GM12891 (cell line): ENCODE measurements around the gene MORC1.
"Not testable (repeated sequence)": the region's sequence is repeated elsewhere in the genome, so short reads cannot be mapped to it uniquely, and the experiment has no call there.

ENCODE experiments used
- DNase-seq: peaks from one replicate; pipeline ENCODE4 v3.0.0; 2011; ENCODE audit warnings: low spot score; ENCODE audit not compliant: insufficient read length
- FAIRE-seq: peaks from 2 replicates; lab custom pipeline; 2011; peaks lifted over from hg19 to GRCh38; lab: Jason Lieb, UNC
- PAX5 ChIP-seq: IDR thresholded peaks from 2 replicates; pipeline ENCODE4 v1.6.1; 2011; ENCODE audit warnings: low read length, moderate library complexity, mild to moderate bottlenecking; ENCODE audit not compliant: insufficient read depth, severe bottlenecking
- POLR2A ChIP-seq: IDR thresholded peaks from 2 replicates; pipeline ENCODE4 v1.6.1; 2011; ENCODE audit warnings: low read depth, low read length, control low read depth
- POLR2AphosphoS5 ChIP-seq: IDR thresholded peaks from 2 replicates; pipeline ENCODE4 v1.6.1; 2011; ENCODE audit warnings: low read depth, low read length, control low read depth
- POU2F2 ChIP-seq: IDR thresholded peaks from 2 replicates; pipeline ENCODE4 v1.6.1; 2011; ENCODE audit warnings: low read depth, mild to moderate bottlenecking, control low read depth, low read length, moderate library complexity
- SPI1 ChIP-seq: IDR thresholded peaks from 2 replicates; pipeline ENCODE4 v1.6.1; 2011; ENCODE audit warnings: low read depth, low read length, control low read depth
- TAF1 ChIP-seq: IDR thresholded peaks from 2 replicates; pipeline ENCODE4 v1.6.1; 2011; ENCODE audit warnings: low read depth, low read length, control low read depth

The MORC1 gene

DNA sequence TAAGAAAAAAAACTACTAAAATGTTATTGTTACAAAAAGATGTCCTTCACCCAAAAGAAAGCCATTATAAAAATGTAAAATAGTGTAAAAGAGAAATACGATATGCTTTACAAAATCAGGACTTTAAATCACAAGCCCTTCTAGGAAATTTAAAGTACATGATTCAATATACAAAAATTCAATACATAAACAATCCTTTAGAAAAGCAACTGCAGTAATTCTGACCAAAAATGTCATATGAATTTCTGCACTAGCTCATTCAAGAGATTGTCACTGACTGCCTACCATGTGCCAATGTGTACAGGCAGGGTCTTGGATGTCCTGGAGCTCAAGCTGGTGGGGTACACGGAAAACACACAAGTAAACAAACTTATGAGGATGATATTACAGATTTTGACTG, 2.5 kb downstream of the MORC1 start:
- FAIRE-seq, result no peak
- no peak for TF ChIP-seq TAF1
- no peak for TF ChIP-seq POU2F2
- no peak for TF ChIP-seq POLR2AphosphoS5

DNA sequence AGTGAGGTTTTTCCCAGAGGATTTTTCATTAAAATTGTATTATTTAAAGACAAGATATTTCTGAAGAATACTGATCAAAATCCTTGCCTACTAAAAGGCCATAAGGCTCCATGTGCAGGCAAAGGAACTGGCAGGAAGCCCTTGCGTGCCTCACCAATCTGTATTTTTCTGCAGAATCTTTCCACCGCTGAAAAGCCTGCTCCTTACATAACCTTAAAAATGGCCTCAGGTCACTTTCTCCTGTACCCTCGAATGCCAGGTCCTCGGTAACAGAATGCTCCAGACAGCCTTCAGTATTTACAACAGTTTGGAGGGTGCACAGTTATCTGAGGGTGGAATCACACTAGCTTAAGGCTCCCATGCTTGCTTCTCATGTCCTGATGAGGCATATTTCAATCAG, 3.2 kb downstream of the MORC1 start:
- no peak for DNase-seq
- TF ChIP-seq POLR2AphosphoS5, result no peak
- no peak for TF ChIP-seq TAF1
- TF ChIP-seq POLR2A, result no peak
- TF ChIP-seq POU2F2, result no peak
- no peak for TF ChIP-seq SPI1
- TF ChIP-seq PAX5, result no peak
- FAIRE-seq, result no peak

More for the DNA sequence above, 2.5 kb downstream of the MORC1 start:
- no peak for DNase-seq

DNA sequence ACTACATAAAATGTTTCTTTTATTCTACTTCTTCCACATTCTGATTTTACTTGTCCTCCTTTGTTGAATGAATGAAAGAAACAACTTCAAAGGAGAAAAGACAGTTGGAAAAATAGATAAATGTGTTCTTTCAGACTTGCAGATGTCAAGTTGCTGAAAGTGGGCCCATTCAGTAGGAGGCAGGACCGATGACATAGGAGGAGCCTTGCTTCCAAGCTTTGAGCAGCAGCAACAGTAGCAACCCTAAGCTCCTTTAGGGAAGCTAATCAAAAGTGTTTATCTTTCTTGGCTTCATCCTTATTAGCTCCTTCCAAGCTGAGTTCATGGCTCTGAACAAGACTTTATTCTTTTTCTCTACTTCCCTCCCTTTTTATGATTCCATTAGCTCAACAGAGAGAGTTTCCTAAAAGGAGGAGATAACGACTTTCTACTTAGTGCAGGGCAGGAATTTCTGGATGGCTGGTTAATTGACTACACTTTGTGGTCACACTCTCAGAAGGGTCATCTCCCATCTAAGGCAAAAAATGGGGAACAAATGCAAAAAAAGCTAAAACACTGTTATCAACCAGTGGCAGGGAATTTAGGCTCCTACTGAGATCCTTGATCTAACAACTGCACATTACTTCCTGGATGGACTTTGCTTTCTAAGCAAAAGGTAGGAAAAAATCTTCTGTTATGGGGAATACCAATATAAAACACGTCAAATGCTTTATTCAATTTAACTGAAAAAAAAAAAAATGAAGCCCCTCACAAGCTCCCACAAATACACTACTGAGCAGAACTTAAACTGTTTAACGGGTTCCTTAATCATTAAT, 4.8 kb downstream of the MORC1 start:
- no peak for FAIRE-seq
- TF ChIP-seq POLR2AphosphoS5 (no peak), TAF1 (no peak), SPI1 (no peak), POU2F2 (no peak), PAX5 (no peak), POLR2A (no peak)
- no peak for DNase-seq

DNA sequence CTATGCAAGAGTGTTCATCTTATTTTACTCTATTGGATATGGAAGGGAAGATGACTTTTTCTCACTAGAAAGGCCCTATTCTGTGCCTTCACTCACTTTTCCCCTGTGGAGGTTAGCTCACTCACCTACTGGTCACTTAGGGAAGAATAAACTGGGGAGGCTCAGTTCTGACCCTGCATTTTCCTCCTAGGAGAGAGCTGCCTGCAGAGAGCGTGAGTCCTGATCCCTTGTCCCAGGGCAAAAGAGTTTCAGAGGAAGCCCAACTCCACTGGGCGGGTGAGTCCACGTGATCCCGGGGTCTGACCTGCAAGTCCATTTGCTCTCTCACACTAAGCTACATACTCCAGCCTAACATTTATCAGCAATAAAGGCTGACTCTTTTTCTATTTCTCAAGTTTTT, 8.4 kb downstream of the MORC1 start:
- no peak for DNase-seq
- FAIRE-seq, result no peak
- TF ChIP-seq SPI1, result no peak
- no peak for TF ChIP-seq POLR2AphosphoS5
- no peak for TF ChIP-seq POU2F2
- TF ChIP-seq POLR2A, result no peak
- no peak for TF ChIP-seq PAX5
- TF ChIP-seq TAF1, result no peak

DNA sequence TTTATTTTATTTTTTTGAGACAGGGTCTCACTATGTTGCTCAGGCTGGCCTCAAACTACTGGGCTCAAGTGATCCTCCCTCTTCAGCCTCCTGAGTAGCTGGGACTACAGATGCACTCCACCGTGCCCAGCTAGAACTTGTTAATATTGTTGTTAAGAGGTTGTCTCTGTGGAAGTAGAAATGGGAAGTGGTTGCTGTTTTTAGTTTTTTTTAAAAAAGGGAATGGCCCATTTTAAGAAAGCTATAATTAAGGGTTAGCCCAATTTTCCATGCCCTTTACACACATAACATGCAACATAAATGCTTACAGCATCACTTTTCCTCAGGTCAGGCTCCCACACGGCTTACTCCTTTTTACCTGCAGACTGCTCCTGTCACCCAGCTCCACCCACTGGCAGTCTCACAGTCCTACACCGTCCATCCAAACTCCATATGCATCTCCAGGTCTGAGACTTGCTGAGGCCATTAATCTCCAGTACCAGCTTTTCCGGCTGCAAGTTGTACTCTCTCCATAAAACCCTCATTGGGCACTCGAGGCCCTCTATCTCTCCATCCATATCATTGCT, 19.8 kb downstream of the MORC1 start:
- FAIRE-seq (no peak), DNase-seq (no peak)

DNA sequence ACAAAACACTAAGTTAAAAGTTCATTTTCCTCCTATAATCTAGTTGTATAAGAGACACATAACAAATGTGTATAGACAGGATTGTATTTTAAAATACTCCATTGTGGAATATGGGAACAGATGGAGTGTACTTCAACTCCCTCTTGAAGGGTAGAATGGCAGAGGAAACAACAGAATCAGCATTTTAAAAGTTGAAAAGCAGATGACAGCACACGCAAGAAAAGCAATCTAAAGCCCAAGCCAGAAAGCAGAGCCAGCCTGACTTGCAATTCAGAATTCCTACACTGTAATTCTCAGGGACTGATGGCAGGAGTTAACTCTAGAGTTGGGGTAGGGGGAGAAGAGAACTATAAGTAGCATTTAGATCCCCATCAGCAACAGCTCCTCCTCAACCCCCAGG, 22.8 kb downstream of the MORC1 start:
- DNase-seq (no peak), FAIRE-seq (no peak)
- TF ChIP-seq SPI1, result no peak
- TF ChIP-seq POU2F2, result no peak
- no peak for TF ChIP-seq POLR2A
- no peak for TF ChIP-seq POLR2AphosphoS5
- no peak for TF ChIP-seq PAX5
- no peak for TF ChIP-seq TAF1

More for the DNA sequence above, 19.8 kb downstream of the MORC1 start:
- TF ChIP-seq POLR2A (no peak), TAF1 (no peak), SPI1 (no peak), POU2F2 (no peak), PAX5 (no peak), POLR2AphosphoS5 (no peak)

DNA sequence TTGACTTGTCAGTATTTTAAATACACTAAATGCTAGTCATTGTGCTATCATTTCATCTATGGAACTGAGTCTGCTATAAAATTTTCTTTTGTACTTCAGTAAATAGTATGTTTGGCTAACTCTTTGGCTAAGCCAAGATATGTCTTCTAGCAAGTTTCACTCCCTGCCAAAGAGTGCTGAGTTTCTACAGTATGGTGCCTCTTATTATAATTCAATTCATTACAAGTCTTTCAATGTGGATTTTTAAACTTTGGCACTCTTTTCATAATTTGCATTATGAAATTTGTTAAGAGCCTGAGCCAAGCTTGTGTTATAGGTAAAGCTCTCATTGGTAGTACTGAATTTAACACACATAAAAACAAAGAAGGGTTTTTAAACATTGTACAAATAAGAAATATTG, 24.4 kb downstream of the MORC1 start:
- TF ChIP-seq POLR2A (no peak), PAX5 (no peak), POLR2AphosphoS5 (no peak), SPI1 (no peak), POU2F2 (no peak), TAF1 (no peak)
- DNase-seq (no peak), FAIRE-seq (no peak)

DNA sequence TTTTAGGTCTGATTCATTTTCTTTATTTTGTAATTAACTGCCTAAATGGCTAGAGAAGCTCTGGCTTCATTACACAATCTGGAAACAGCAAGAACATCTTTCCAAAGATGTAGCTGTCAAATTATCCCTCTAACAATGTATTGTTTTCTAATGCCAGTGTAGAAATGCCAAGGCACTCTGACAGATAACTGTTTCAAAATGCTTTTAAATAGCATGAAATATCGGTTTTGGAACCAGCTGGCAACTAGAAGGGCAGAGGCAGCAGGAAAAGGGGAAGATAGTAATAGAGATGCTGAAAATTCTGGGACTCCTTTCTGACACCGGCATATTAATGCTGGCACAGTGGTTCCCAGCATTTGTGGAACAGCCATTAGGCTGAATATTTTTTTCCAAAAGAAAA, 26.1 kb downstream of the MORC1 start:
- no peak for TF ChIP-seq TAF1
- no peak for TF ChIP-seq POLR2A
- TF ChIP-seq PAX5, result no peak
- TF ChIP-seq POU2F2, result no peak
- no peak for TF ChIP-seq SPI1
- TF ChIP-seq POLR2AphosphoS5, result no peak
- FAIRE-seq (no peak), DNase-seq (no peak)

DNA sequence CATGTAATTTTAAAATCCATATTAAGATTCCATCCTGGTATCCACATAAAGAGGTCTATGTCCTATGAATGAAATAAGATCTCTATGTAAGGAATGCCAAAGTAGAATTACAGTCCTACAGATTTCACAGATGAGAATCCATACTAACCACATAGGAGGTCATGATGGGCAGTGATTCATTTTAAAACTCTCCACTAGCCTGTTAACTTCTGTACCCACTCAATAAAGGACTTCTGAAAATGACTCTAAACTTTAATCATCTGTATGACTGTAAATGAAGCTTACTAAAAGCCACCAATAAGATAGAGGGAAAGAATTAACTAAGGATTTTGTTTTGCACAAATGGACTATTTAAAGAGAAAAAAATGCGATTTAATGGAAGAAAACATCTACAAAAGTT, 28.7 kb downstream of the MORC1 start:
- DNase-seq, result no peak
- no peak for FAIRE-seq
- TF ChIP-seq PAX5 (no peak), POLR2AphosphoS5 (no peak), TAF1 (no peak), SPI1 (no peak), POLR2A (no peak), POU2F2 (no peak)

DNA sequence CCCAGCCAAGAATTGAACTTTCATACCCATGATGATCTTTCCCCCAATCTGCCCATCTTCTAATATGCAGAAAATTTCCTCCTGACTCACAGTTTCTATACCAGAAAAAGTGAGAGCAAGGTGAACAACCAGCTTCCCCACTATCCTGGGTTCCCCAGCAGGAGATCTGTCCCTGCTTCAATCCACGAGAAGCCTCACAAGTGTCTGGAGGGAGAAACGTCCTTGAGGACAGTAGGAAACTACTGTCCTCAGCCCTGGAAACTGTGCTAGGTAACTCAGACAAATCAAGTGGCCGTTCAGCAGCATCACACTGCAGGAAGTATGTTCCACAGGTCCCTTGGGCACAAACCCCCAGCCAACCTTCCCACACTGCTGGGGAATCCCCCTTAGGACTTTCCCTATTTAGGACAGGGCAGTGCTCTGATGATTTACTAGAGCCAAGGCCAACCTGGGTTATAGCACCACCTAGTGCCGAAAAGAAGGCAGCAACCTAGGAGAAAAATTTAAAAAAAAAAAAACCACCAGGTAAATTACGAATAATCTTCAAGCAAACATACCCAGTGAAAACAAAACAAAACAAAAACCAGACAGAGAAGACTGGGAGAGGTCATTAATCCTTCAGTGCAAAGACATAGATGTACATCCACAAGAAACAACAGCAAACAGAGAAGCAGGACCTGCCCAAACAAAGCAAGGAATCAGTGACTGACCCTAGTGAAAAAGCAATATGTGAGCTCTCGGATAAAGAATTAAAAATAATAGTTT, 36.0 kb downstream of the MORC1 start:
- peak; percentile 9 for DNase-seq

DNA sequence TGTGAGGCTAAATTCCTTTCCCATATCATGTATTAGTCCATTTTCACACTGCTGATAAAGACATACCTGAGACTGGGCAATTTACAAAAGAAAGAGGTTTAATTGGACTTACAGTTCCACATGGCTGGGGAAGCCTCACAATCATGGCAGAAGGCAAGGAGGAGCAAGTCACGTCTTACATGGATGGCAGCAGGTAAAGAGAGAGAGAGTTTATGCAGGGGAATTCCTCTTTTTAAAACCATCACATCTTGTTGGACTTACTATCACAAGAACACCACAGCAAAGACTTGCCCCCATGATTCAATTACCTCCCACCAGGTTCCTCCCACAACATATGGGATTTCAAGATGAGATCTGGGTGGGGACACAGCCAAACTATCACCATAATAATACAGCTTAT, 37.8 kb downstream of the MORC1 start:
- FAIRE-seq, result not testable (repeated sequence)

More for the DNA sequence above, 36.0 kb downstream of the MORC1 start:
- peak; percentile 92 for FAIRE-seq
- no peak for TF ChIP-seq SPI1
- no peak for TF ChIP-seq TAF1
- TF ChIP-seq PAX5, result no peak
- TF ChIP-seq POU2F2, result 0 out of 2 replicates have a peak, but pooled peaks have one; percentile 61
- no peak for TF ChIP-seq POLR2A
- no peak for TF ChIP-seq POLR2AphosphoS5

More for the DNA sequence above, 37.8 kb downstream of the MORC1 start:
- DNase-seq, result not testable (repeated sequence)
